H1 (cell line): ENCODE measurements around the gene ARHGAP27. TPM values are rescaled to one million over a fixed set of nuclear protein-coding genes. Genes with fewer than 3 reads are reported as not detected.
A peak's percentile ranks its signal among the peaks of the same experiment; 100 is the strongest.

Experiments used
- CTCF ChIA-PET: fragments of 300-600 bp; sonication (Branson Sonifier 250); formaldehyde crosslinking; loops from one replicate; lab custom pipeline; 2021; ENCODE audit not compliant: partially characterized antibody; lab: Charles Lee
- POLR2A ChIA-PET: fragments of 300-600 bp; sonication (Branson Sonifier 250); formaldehyde crosslinking; loops from one replicate; lab custom pipeline; 2021; ENCODE audit warnings: inconsistent platforms; ENCODE audit not compliant: partially characterized antibody; lab: Charles Lee
- DNase-seq, 2 experiments: peaks; one replicate each; pipeline versions ENCODE4 v3.0.0 to v3.0.0-alpha.2; 2010 to 2022; ENCODE audit warnings: low spot score in 2 of 2, low read depth in 1 of 2, mixed read lengths in 1 of 2
- FAIRE-seq: peaks from 2 replicates; lab custom pipeline; 2011; peaks lifted over from hg19 to GRCh38; lab: Jason Lieb, UNC
- H2AFZ ChIP-seq: 2 replicates; pipeline ENCODE4 v1.8.1; 2012; ENCODE audit warnings: low read length, inconsistent platforms
- H2AK5ac ChIP-seq: 2 replicates; pipeline ENCODE4 v1.6.1; 2013; ENCODE audit warnings: low read depth, low read length
- H2BK120ac ChIP-seq: replicated peaks from 2 replicates; pipeline ENCODE3; 2013; ENCODE audit warnings: low read depth, low read length, inconsistent platforms
- H2BK12ac ChIP-seq: 2 replicates; pipeline ENCODE4 v1.6.1; 2013; ENCODE audit warnings: low read depth, low read length
- H2BK15ac ChIP-seq: 2 replicates; pipeline ENCODE4 v1.6.1; 2013; ENCODE audit warnings: low read length
- H2BK20ac ChIP-seq: 2 replicates; pipeline ENCODE4 v1.6.1; 2013; ENCODE audit warnings: low read length
- H2BK5ac ChIP-seq: 2 replicates; pipeline ENCODE4 v1.6.1; 2013; ENCODE audit warnings: low read depth, low read length
- H3K14ac ChIP-seq: 2 replicates; pipeline ENCODE4 v1.6.1; 2013; ENCODE audit warnings: inconsistent platforms; ENCODE audit not compliant: insufficient read length
- H3K18ac ChIP-seq: 2 replicates; pipeline ENCODE4 v1.6.1; 2013; ENCODE audit warnings: low read length; ENCODE audit errors: extremely low read depth
- H3K23ac ChIP-seq: 2 replicates; pipeline ENCODE4 v1.6.1; 2013; ENCODE audit warnings: inconsistent platforms; ENCODE audit not compliant: insufficient read length
- H3K23me2 ChIP-seq: 2 replicates; pipeline ENCODE4 v1.6.1; 2013; ENCODE audit warnings: low read depth, low read length
- H3K27ac ChIP-seq: 2 replicates; pipeline ENCODE4 v1.6.1; 2011; ENCODE audit warnings: low read depth, low read length, inconsistent platforms
- H3K27me3 ChIP-seq, 4 experiments: replicated peaks in 1 of 4; 1 replicate in 1 of 4; 2 replicates in 3 of 4; pipeline versions ENCODE4 v1.6.1 to v1.8.1; 2011 to 2013; ENCODE audit warnings: low read length in 3 of 4, mild to moderate bottlenecking in 3 of 4, inconsistent platforms in 2 of 4, mixed read lengths in 2 of 4, moderate library complexity in 1 of 4; ENCODE audit not compliant: control insufficient read depth in 3 of 4, insufficient read depth in 3 of 4; ENCODE audit errors: extremely low read depth in 1 of 4
- H3K36me3 ChIP-seq, 4 experiments: 2 replicates each; pipeline versions ENCODE4 v1.6.1 to v1.8.1; 2011 to 2013; ENCODE audit warnings: mild to moderate bottlenecking in 4 of 4, low read length in 3 of 4, moderate library complexity in 2 of 4, control low read depth in 1 of 4, inconsistent platforms in 1 of 4; ENCODE audit not compliant: insufficient read depth in 4 of 4, control insufficient read depth in 2 of 4
- H3K4ac ChIP-seq: replicated peaks from 2 replicates; pipeline ENCODE3; 2013; ENCODE audit warnings: low read length, low read depth, mixed read lengths, inconsistent platforms; ENCODE audit not compliant: insufficient read length
- H3K4me1 ChIP-seq, 4 experiments: replicated peaks in 1 of 4; 1 replicate in 1 of 4; 2 replicates in 3 of 4; pipeline versions ENCODE4 v1.6.1 to v1.8.1; 2011 to 2013; ENCODE audit warnings: low read length in 3 of 4, inconsistent platforms in 2 of 4, mixed read lengths in 1 of 4; ENCODE audit not compliant: insufficient read depth in 4 of 4, control insufficient read depth in 3 of 4
- H3K4me2 ChIP-seq, 2 experiments: 2 replicates each; pipeline versions ENCODE4 v1.6.1 to v1.8.1; 2011 to 2013; ENCODE audit warnings: low read depth in 2 of 2, low read length in 2 of 2, control low read depth in 1 of 2, inconsistent platforms in 1 of 2, mild to moderate bottlenecking in 1 of 2; ENCODE audit not compliant: insufficient read depth in 1 of 2
- H3K4me3 ChIP-seq, 4 experiments: fragments of 200-600, 300-600 bp in 1 of 4; sonication (generic), shearing (Covaris generic), sonication (Bioruptor Twin) in 1 of 4; 2 replicates each; pipeline versions ENCODE4 v1.5.1 to v1.8.1; 2011 to 2016; ENCODE audit warnings: low read length in 4 of 4, low read depth in 3 of 4, control low read depth in 2 of 4, inconsistent platforms in 2 of 4, mild to moderate bottlenecking in 2 of 4, mixed read lengths in 1 of 4, moderate library complexity in 1 of 4; ENCODE audit not compliant: insufficient read depth in 2 of 4; ENCODE audit errors: extremely low read depth in 1 of 4
- H3K56ac ChIP-seq: replicated peaks from 2 replicates; pipeline ENCODE3; 2013; ENCODE audit warnings: low read depth, mild to moderate bottlenecking, mixed read lengths, low read length, inconsistent platforms; ENCODE audit not compliant: insufficient read length
- H3K79me1 ChIP-seq: 2 replicates; pipeline ENCODE4 v1.6.1; 2013; ENCODE audit warnings: low read depth, low read length, control low read depth
- H3K79me2 ChIP-seq, 2 experiments: 2 replicates each; pipeline versions ENCODE4 v1.6.1 to v1.8.1; 2012 to 2013; ENCODE audit warnings: low read length in 2 of 2, mild to moderate bottlenecking in 2 of 2, inconsistent platforms in 1 of 2; ENCODE audit not compliant: insufficient read depth in 2 of 2, control insufficient read depth in 1 of 2
- H3K9ac ChIP-seq, 4 experiments: replicated peaks in 1 of 4; 1 replicate in 1 of 4; 2 replicates in 3 of 4; pipeline versions ENCODE4 v1.6.1 to v1.8.1; 2011 to 2013; ENCODE audit warnings: low read depth in 3 of 4, low read length in 3 of 4, control low read depth in 2 of 4, mild to moderate bottlenecking in 2 of 4, moderate library complexity in 2 of 4, inconsistent platforms in 1 of 4; ENCODE audit errors: extremely low read depth in 1 of 4
- H3K9me3 ChIP-seq, 2 experiments: 2 replicates each; pipeline versions ENCODE4 v1.6.1 to v1.8.1; 2012 to 2013; ENCODE audit warnings: mild to moderate bottlenecking in 2 of 2, moderate library complexity in 2 of 2, control low read depth in 1 of 2, inconsistent platforms in 1 of 2, low read depth in 1 of 2, low read length in 1 of 2, mixed read lengths in 1 of 2; ENCODE audit not compliant: insufficient read depth in 2 of 2
- H4K20me1 ChIP-seq, 2 experiments: replicated peaks in 1 of 2; 2 replicates each; pipeline versions ENCODE3 to v1.8.1; 2011 to 2013; ENCODE audit warnings: inconsistent platforms in 2 of 2, low read length in 2 of 2, mild to moderate bottlenecking in 1 of 2; ENCODE audit not compliant: insufficient read depth in 2 of 2, control insufficient read depth in 1 of 2
- H4K5ac ChIP-seq: 2 replicates; pipeline ENCODE4 v1.6.1; 2013; ENCODE audit warnings: low read length, low read depth, mixed read lengths, inconsistent platforms; ENCODE audit not compliant: insufficient read length
- H4K8ac ChIP-seq: 2 replicates; pipeline ENCODE4 v1.8.0; 2013; ENCODE audit warnings: mild to moderate bottlenecking, moderate library complexity, low read length, inconsistent platforms; ENCODE audit not compliant: insufficient read depth; ENCODE audit errors: extremely low read depth
- H4K91ac ChIP-seq: replicated peaks from 2 replicates; pipeline ENCODE3; 2013; ENCODE audit warnings: low read length, mixed read lengths, inconsistent platforms; ENCODE audit not compliant: insufficient read length
- KDM1A ChIP-seq: fragments of 200-600, 300-600 bp; sonication (generic); IDR thresholded peaks from 2 replicates; pipeline ENCODE4 v1.7.1; 2016; ENCODE audit warnings: mild to moderate bottlenecking, low read length, borderline replicate concordance
- NANOG ChIP-seq: IDR thresholded peaks from 2 replicates; pipeline ENCODE4 v1.6.1; 2011; ENCODE audit warnings: low read length, low read depth, mild to moderate bottlenecking, inconsistent platforms; ENCODE audit not compliant: insufficient read depth, poor library complexity, severe bottlenecking
- PHF8 ChIP-seq: fragments of 200-600 bp; sonication (generic); conservative IDR thresholded peaks from 2 replicates; pipeline ENCODE4 v1.7.1; 2012; ENCODE audit warnings: low read depth, mild to moderate bottlenecking, inconsistent platforms, low read length, moderate library complexity
- WGBS, 2 experiments: shearing (Covaris generic) in 1 of 2; methylation state at CpG; one replicate each; pipeline versions ENCODE4 v1.1.6 to v1.1.7; 2013 to 2015; ENCODE audit warnings: low lambda C conversion rate in 2 of 2, mixed read lengths in 2 of 2, inconsistent platforms in 1 of 2, low coverage in 1 of 2, missing lambda C conversion rate in 1 of 2; ENCODE audit not compliant: insufficient replicate concordance in 2 of 2, insufficient coverage in 1 of 2, insufficient read length in 1 of 2; ENCODE audit errors: extremely low coverage in 1 of 2, missing lambda C conversion rate in 1 of 2; 5-methylcytosine and 5-hydroxymethylcytosine counted together
- polyA plus RNA-seq, 7 experiments: library from polyadenylated mRNA; depleted of rRNA in 3 of 7; stranded (reverse) in 5 of 7; unstranded in 2 of 7; fragments of >200 nt in 5 of 7; fragments of 200-250 nt in 2 of 7; gene quantifications; 1 replicate in 5 of 7; 2 replicates in 1 of 7; 4 replicates in 1 of 7; pipeline versions ENCODE4 v1.2.1 to v1.2.3, GENCODE V29; 2011 to 2013; ENCODE audit warnings: missing spikeins in 2 of 7, mixed read lengths in 2 of 7
- total RNA-seq: library from RNA; stranded (reverse); fragmentation: NEBNext Ultra II Directional; extraction: Animal tissue kit (Norgen Biotek cat#: 25700); gene quantifications from 2 replicates; pipeline ENCODE4 v1.2.1, GENCODE V29; 2021

Gene ARHGAP27
- total and polyA plus RNA-seq, 2 of the 8 experiments (the other 6 are each of a cell fraction or from before 2014, with no cell fraction given), result 11.6 to 13.1 TPM

- Histone ChIP-seq H3K9ac (no peak overlapping the region), H3K4ac (no peak overlapping the region), H4K8ac (no peak overlapping the region), H2BK120ac (no peak overlapping the region), H2BK5ac (peak overlapping the region; percentile 13; the same call in 1 of the 2 replicates), H3K4me2 (peak overlapping the region; percentile 51 to 59), H3K4me1 (peaks cover 2 to 22% (median 15%) of the 10 kb centered on the region in 4 experiments), H3K23ac (no peak overlapping the region), H4K91ac (no peak overlapping the region), H3K79me2 (peaks cover 0 to 5% of the 10 kb centered on the region in 2 experiments; a peak in 1 of 4 replicates), H3K14ac (no peak overlapping the region), H3K56ac (no peak overlapping the region), H3K4me3 (peak overlapping the region in 2 of 4 experiments; percentile 34 to 55; a peak in 4 of 8 replicates), H4K5ac (no peak overlapping the region), H3K23me2 (peaks cover 11% of the 10 kb centered on the region; the same call in 1 of the 2 replicates), H3K27ac (no peak overlapping the region), H3K18ac (no peak overlapping the region; the same call in 1 of the 2 replicates), H3K79me1 (no peaks in the 10 kb centered on the region), H3K27me3 (peaks cover 9 to 21% (median 17%) of the 10 kb centered on the region in 4 experiments), H2BK15ac (no peak overlapping the region), H3K36me3 (no peaks in the 10 kb centered on the region), H3K9me3 (no peaks in the 10 kb centered on the region), H2BK20ac (no peak overlapping the region), H2BK12ac (no peak overlapping the region), H4K20me1 (no peaks in the 10 kb centered on the region), H2AFZ (no peak overlapping the region), H2AK5ac (no peak overlapping the region; the same call in 1 of the 2 replicates)
- ChIA-PET POLR2A (interaction anchor here (1.2 to 4.9 kb wide), 7 partner anchors 8 to 276 kb away, joined by 3 to 25 read pairs (median 4); partner anchors contain the start of gene HEXIM1), CTCF (interaction anchor here (1.5 to 12.6 kb wide), 8 partner anchors 12 to 147 kb away, joined by 4 to 331 read pairs (median 7); no protein-coding TSS in a partner anchor)
- FAIRE-seq (no peak), DNase-seq (no peak)
- 70% methylated on average over 6 of the region's 6 CpGs; no CpG with 5 or more reads in 1 of the 2 experiments for WGBS, 2 experiments
- TF ChIP-seq NANOG (no peak), PHF8 (no peak), KDM1A (no peak)
These were observed 7.9 kb downstream of the ARHGAP27 start for GRCh38 chr17:45424769-45425124.
